GM21360 (cell line): Measurements from ENCODE around the gene XRCC2.
"Not testable (repeated sequence)": the region's sequence is repeated elsewhere in the genome, so short reads cannot be mapped to it uniquely, and the experiment has no call there.

Experiments
- ATAC-seq: cut with Tn5 transposase; IDR thresholded peaks from one replicate; pipeline ENCODE4 v1.9.1; 2021; ENCODE audit warnings: mild to moderate bottlenecking, moderate library complexity; ENCODE audit not compliant: unreplicated experiment

Gene XRCC2

DNA sequence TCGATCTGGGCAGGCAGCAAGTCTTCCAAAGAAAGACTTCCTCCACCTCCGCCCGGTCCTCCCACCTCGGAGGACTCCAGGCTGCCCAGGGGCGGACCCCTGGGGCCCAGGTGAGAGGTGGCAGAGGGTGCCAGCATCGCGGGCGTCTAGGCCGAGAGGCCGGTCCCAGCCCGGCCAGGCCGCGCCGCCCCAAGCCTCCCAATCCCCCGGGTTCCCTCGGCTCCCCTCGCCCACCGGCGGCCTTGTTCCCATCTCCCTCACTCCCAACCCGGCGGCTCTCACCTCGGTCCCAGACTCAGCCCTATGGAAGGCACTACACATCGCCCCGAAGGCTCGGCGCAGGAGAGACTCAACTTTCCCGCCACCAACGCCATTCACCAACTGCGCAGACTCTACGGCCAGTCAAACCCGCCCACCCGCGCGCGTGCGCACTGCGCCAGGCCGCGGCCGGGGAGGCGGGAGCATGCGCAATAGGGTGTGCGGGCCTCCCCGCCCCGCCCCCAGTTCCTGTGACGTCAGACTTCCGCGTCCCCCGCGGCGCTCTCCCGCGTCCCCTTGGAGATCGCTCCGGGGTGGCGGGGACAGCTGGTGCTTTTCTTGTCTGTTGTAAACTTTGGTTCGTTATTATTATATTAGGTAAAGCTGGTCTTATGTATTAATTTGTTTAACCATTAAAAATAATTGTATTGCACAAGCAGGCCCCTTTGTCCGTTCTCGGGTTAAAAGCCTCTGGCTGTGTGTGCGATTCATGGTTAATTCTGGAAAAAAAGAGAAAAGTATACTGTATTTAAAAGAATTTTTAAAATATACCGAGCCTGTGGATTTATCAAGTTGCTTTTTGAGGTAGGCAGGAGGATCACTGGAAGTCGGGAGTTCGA lies at the start of gene XRCC2:
TSS of gene XRCC2 (minus strand) at position 383 of the 878 bp plus-strand sequence. CDS start at position 321, 62 bp downstream.
- ATAC-seq = peak; percentile 87

DNA sequence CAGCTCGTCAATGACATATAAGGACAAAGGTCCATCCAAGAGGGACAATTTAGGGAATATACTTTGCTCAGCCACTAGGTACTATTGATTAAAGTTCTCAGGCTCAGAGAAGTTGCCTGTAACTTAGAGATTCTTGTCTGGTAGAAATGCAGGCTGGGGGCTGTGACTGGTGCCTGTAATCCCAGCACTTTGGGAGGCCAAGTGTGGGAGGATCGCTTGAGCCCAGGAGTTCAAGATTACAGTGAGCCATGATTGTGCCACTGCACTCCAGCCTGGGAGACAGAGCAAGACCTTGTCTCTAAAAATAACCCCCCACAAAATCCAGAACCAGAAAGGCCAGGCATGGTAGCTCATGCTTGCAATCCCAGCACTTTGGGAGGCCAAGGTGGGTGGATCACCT lies 47.4 kb upstream of the XRCC2 start:
- no peak for ATAC-seq

DNA sequence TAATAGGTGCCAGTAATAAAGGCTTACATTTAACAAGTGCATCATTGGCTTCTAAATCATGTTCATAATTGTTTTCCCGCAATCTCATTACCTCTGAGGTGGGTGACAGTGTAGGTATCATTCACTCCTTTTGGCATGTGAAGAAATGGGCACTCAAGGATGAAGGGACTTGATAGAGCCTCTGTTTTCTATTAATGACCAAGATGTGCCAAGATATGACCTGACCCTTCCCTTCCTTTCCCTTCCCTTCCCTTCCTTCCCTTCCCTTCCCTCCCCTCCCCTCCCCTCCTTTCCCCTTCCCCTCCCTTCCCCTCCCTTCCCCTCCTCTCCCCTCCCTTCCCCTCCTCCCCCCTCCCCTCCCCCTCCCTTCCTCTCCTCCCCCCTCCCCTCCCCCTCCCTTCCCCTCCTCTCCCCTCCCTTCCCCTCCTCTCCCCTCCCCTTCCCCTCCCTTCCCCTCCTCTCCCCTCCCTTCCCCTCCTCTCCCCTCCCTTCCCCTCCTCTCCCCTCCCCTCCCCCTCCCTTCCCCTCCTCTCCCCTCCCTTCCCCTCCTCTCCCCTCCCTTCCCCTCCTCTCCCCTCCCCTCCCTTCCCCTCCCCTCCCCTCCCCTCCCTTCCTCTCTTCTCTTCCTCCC lies 36.6 kb upstream of the XRCC2 start:
- ATAC-seq = not testable (repeated sequence)

DNA sequence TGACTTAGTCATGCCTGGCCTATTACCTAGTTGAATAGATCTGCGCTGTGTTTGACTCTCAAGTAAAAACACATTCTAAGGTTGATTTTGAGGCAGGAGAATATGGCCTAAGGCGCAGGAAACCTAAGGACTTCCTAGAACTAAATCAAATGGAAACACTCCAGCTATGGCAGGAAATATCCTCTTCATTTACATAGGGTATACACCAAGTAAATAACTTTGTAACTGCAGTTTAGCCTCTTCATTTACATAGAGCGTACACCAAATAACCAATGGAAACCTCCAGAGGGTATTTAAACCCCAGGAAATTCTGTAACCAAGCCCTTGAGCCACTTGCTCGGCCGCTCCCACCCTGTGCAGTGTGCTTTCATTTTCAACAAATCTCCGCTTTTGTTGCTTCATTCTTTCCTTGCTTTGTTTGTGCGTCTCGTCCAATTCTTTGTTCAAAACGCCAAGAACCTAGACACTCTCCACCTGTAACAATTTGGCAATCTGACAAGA lies 35.6 kb upstream of the XRCC2 start:
- ATAC-seq = no peak

- no peak for ATAC-seq
These were observed 34.2 kb upstream of the XRCC2 start for GRCh38 chr7:152710153-152710442.

GRCh38 chr7:152709287-152710152 lies 33.6 kb upstream of the XRCC2 start:
- ATAC-seq = no peak

- ATAC-seq = no peak
These were observed 28.9 kb upstream of the XRCC2 start for GRCh38 chr7:152704796-152705384.

DNA sequence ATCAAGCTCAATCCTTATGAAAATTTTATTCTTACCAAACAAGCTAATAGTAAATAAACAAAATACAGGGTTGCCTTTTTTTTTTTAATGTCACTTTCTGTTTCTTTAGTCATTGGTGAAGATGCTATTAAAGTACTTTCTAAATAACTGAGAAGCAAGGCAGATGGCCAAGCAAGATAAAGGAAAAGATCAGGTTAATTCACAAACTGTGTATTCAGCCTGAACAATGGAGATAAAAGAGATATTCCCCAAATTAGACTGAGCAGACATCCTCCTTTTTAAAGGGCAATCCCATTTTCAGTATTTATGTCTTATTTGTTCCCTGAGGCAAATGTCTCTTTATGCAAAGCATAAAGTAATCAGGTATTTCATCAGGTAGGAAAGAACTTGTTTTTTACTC lies 23.1 kb upstream of the XRCC2 start:
- no peak for ATAC-seq

DNA sequence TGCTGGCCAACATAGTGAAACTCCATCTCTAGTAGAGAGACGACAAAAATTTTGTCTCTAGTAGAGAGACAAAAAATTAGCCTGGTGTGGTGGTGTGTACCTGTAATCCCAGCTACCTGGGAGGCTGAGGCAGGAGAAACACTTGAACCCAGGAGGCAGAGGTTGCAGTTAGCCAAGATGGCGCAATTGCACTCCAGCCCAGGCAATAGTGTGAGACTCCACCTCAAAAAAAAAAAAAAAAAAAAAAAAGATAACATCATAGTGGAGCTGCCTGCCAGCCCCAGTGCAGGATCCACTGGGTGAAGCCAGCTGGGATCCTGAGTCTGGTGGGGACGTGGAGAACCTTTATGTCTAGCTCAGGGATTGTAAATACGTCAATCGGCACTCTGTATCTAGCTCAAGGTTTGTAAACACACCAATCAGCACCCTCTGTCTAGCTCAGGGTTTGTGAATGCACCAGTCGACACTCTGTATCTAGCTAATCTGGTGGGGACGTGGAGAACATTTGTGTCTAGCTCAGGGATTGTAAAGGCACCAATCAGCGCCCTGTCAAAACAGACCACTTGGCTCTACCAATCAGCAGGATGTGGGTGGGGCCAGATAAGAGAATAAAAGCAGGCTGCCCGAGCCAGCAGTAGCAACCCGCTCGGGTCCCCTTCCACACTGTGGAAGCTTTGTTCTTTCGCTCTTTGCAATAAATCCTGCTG lies 21.5 kb upstream of the XRCC2 start:
- ATAC-seq = not testable (repeated sequence)

- not testable (repeated sequence) for ATAC-seq
These were observed 16.3 kb upstream of the XRCC2 start for GRCh38 chr7:152692196-152692595.

GRCh38 chr7:152683297-152683696 lies 7.4 kb upstream of the XRCC2 start:
- no peak for ATAC-seq

- ATAC-seq = no peak
These were observed 2.1 kb upstream of the XRCC2 start for GRCh38 chr7:152677808-152678670.

GRCh38 chr7:152674860-152675758 lies 832 bp downstream of the XRCC2 start:
- peak; percentile 29 for ATAC-seq

- no peak for ATAC-seq
These were observed 2.0 kb downstream of the XRCC2 start for GRCh38 chr7:152673897-152674296.

DNA sequence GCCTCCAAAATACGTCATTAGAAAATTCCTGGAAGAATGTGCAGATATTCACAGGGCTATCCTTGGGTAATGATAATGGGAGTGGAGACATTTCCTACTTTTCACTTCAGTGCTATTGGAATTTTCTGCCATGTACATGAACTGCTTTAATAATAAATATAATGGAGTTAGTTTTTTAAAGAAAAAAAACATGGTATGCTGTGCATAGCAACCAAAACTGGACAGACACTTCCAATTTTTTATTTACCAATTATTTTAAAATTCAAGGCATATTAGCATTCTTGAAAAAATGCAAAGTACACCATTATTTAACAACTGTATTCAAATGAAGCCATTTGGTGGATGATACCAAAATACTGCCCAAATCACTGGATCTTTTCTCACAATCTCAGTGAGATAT lies 3.3 kb downstream of the XRCC2 start:
- no peak for ATAC-seq

GRCh38 chr7:152669758-152670157 lies 6.2 kb downstream of the XRCC2 start:
- no peak for ATAC-seq

DNA sequence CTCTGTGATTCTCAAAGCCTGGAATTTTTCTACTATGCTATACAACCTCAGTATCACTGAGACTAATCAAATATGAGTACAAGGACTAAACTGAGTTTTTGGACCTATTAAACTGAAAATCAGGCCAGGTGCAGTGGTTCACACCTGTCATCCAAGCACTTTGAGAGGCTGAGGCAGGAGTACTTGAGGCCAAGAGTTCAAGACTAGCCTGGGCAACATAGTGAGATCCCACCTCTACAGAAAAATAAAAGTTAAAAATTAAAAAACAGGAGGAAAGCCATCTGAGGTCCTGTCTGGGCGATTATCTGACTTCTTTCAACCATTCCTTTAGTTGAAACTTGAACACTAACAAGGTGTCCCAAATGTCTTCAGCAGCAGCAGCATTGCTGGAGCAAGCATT lies 7.0 kb downstream of the XRCC2 start:
- ATAC-seq = no peak

DNA sequence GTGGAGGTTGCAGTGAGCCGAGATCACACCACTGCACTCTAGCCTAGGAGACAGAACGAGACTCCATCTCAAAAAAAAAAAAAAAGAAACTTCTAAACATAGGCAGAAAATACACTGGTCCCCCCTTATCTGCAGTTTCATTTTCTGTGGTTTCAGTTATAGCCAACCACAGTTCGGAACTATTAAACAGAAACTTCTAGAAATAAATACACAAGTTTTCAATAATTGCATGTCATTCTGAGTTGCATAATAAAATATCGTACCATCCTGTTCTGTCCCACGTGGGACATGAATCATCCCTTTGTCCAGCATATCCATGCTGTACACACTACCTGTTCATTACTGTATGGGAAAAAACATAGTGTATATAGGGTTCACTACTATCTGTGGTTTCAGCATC lies 8.0 kb downstream of the XRCC2 start:
- ATAC-seq = peak; percentile 56
